Heart right ventricle (tissue), 16 donors: Measurements from ENCODE around the gene USP32. TPM values are rescaled to one million over a fixed set of nuclear protein-coding genes. Genes with fewer than 3 reads are reported as not detected.

Source experiments
- ATAC-seq, 8 donors: fragments of 200-7000 bp; cut with Tn5 transposase; one replicate each; pipeline ENCODE4 v1.9.1; 2020; ENCODE audit warnings: mild to moderate bottlenecking in 8 of 8, moderate library complexity in 8 of 8, moderate number of reproducible peaks in 1 of 8
- DNase-seq, 2 donors: peaks; one replicate each; pipeline ENCODE4 v3.0.0-alpha.2; 2020
- H3K27ac ChIP-seq, 10 donors: fragments of 200-600 bp; sonication (generic) in 2 of 10; one replicate each; pipeline versions ENCODE4 v1.5.0 to v1.8.0; 2020 to 2022; ENCODE audit warnings: mild to moderate bottlenecking in 3 of 10
- H3K27me3 ChIP-seq, 7 donors: fragments of 200-600 bp; one replicate each; pipeline ENCODE4 v1.8.0; 2021 to 2022; ENCODE audit warnings: mild to moderate bottlenecking in 2 of 7
- H3K36me3 ChIP-seq, 9 donors: fragments of 200-600 bp; sonication (generic) in 1 of 9; one replicate each; pipeline versions ENCODE4 v1.5.0 to v1.8.0; 2020 to 2022; ENCODE audit warnings: mild to moderate bottlenecking in 2 of 9
- H3K4me1 ChIP-seq, 9 donors: fragments of 200-600 bp; sonication (generic) in 1 of 9; one replicate each; pipeline versions ENCODE4 v1.5.0 to v1.8.0; 2020 to 2022; ENCODE audit warnings: mild to moderate bottlenecking in 4 of 9
- H3K4me3 ChIP-seq, 10 donors: fragments of 200-600 bp; sonication (generic) in 2 of 10; one replicate each; pipeline versions ENCODE4 v1.5.0 to v1.8.0; 2020 to 2022; ENCODE audit warnings: mild to moderate bottlenecking in 7 of 10, moderate library complexity in 2 of 10
- H3K9me3 ChIP-seq, 11 donors: fragments of 200-600 bp in 10 of 11; sonication (generic) in 2 of 11; one replicate each; pipeline versions ENCODE4 v1.5.0 to v1.8.0; 2013 to 2022; ENCODE audit warnings: mild to moderate bottlenecking in 2 of 11, control low read depth in 1 of 11, moderate library complexity in 1 of 11
- CTCF ChIP-seq, 9 donors: fragments of 200-600 bp; sonication (generic) in 2 of 9; IDR thresholded peaks; one replicate each; pipeline versions ENCODE4 v1.5.0 to v1.8.0; 2021 to 2022; ENCODE audit warnings: antibody characterized with exemption in 9 of 9, mild to moderate bottlenecking in 5 of 9, moderate library complexity in 1 of 9
- WGBS, 2 donors: extraction: QIAGEN DNeasy Blood & Tissue Kit; methylation state at CpG; one replicate each; pipeline ENCODE4 v1.1.7; 2013; ENCODE audit warnings: inconsistent platforms in 1 of 2; 5-methylcytosine and 5-hydroxymethylcytosine counted together
- intact Hi-C, 10 donors: fragments of 100-400 bp; cut with DNase I; formaldehyde crosslinking; loops; one replicate each; pipeline versions ENCODE4 v1.11.1 to v1.14.2; 2022
- polyA plus RNA-seq, 2 donors: library from polyadenylated mRNA; stranded (reverse); fragments of 200-250 nt; gene quantifications; one replicate each; pipeline ENCODE4 v1.2.3, GENCODE V29; 2013
- total RNA-seq, 10 donors: library from RNA; stranded (reverse); fragmentation: NEBNext Ultra II Directional in 3 of 10; extraction: Animal tissue kit (Norgen Biotek cat#: 25700) in 3 of 10; gene quantifications; one replicate each; pipeline versions ENCODE4 v1.2.1 to v1.2.4, GENCODE V29; 2021 to 2023
- donor health status: Arrhythmogenic right ventricular cardiomyopathy.
- donor health status: ischemic (EF 13 %, LVEDD 7.1; RV severe dilation, severe dysfunction).
- donor health status: healthy with polysubstance abuse.
- donor health status: DM: no; HTN: yes; CAD: no.
- donor health status: DM: no; HTN: no; CAD: no.
- donor health status: ischemic (EF 25% LVEDD 6.9; RV normal size, moderate dysfunction).
- donor health status: ischemic (EF 25% LVEDD 5.7; RV mildly dilated, moderate dysfunction).
- donor health status: healthy.
- donor health status: DM: yes; HTN: yes; CAD: no.
- donor health status: Ischemic cardiomyopathy.
- donor health status: ischemic (EF 35%, LVEDD 5.7; RV mildly dilated, moderate dysfunction).
- donor health status: nonischemic (EF 11% LVEDD 7.7; RV severe dilation, severe dysfunction).
- donor health status: DM: yes; HTN: yes; CAD: no.
- donor health status: PGD.
- donor health status: ischemic (EF 29% LVEDD 5.4; RV normal size, mild dysfunction).
- donor health status: nonischemic (EF 23%, LVEDD 6.1; RV moderate dilation, normal function).

The USP32 gene
- total and polyA plus RNA-seq, 12 donors, result 13.3 to 38.6 (median 29.3) TPM

- H3K27ac ChIP-seq, result no peak overlapping the region
- no peaks in the 10 kb centered on the region for H3K9me3 ChIP-seq
- intact Hi-C loops, result no loop called here
- no peaks in the 10 kb centered on the region for H3K36me3 ChIP-seq
- no peak for TF ChIP-seq CTCF (IDR thresholded peaks at IDR 0.05)
- 90 to 97% methylated on average over 2 of the region's 2 CpGs for WGBS, 2 donors
- no peak overlapping the region for H3K4me3 ChIP-seq
- no peaks in the 10 kb centered on the region for H3K27me3 ChIP-seq
- ATAC-seq, result no peak
- DNase-seq, result no peak
- peaks cover 0 to 27% (median 0%) of the 10 kb centered on the region in 9 donors for H3K4me1 ChIP-seq
Measured at GRCh38 chr17:60361889-60362288, 30.0 kb downstream of the USP32 start.

- no peaks in the 10 kb centered on the region for H3K36me3 ChIP-seq
- H3K4me1 ChIP-seq, result peaks cover 0 to 44% (median 5%) of the 10 kb centered on the region in 9 donors
- TF ChIP-seq CTCF (IDR thresholded peaks at IDR 0.05), result no peak
- no peak for ATAC-seq
- H3K27me3 ChIP-seq, result no peaks in the 10 kb centered on the region
- H3K27ac ChIP-seq, result no peak overlapping the region
- no peak overlapping the region for H3K4me3 ChIP-seq
- intact Hi-C loops, result no loop called here
- peaks cover 0 to 4% (median 0%) of the 10 kb centered on the region in 11 donors for H3K9me3 ChIP-seq
- DNase-seq, result no peak
Measured at GRCh38 chr17:60359415-60359814, 32.5 kb downstream of the USP32 start.

- 67 to 77% methylated on average over 3 of the region's 3 CpGs for WGBS, 2 donors
- Histone ChIP-seq H3K27ac (no peak overlapping the region), H3K4me3 (no peak overlapping the region), H3K27me3 (no peaks in the 10 kb centered on the region), H3K9me3 (peaks cover 0 to 4% (median 0%) of the 10 kb centered on the region in 11 donors), H3K4me1 (peaks cover 0 to 45% (median 11%) of the 10 kb centered on the region in 9 donors), H3K36me3 (no peaks in the 10 kb centered on the region)
- DNase-seq (no peak), ATAC-seq (peak in 1 of 8 donors; percentile 55)
- TF ChIP-seq CTCF (IDR thresholded peaks at IDR 0.05), result no peak
- intact Hi-C loops, result no loop called here
Measured at GRCh38 chr17:60358606-60359225, 33.2 kb downstream of the USP32 start.

- Histone ChIP-seq H3K9me3 (peaks cover 0 to 4% (median 0%) of the 10 kb centered on the region in 11 donors), H3K36me3 (no peaks in the 10 kb centered on the region), H3K4me1 (peaks cover 0 to 41% (median 11%) of the 10 kb centered on the region in 9 donors), H3K27ac (no peak overlapping the region), H3K27me3 (no peaks in the 10 kb centered on the region), H3K4me3 (no peak overlapping the region)
- ATAC-seq, result peak in 1 of 8 donors; percentile 29
- intact Hi-C loops, result no loop called here
- 32 to 100% methylated on average over 1 of the region's 1 CpG for WGBS, 2 donors
- DNase-seq, result no peak
- TF ChIP-seq CTCF (IDR thresholded peaks at IDR 0.05), result no peak
Measured at GRCh38 chr17:60356940-60357339, 35.0 kb downstream of the USP32 start.
